HG03571 (cell line): ENCODE results near the gene ERCC6.

Experiments used
- ATAC-seq: cut with Tn5 transposase; IDR thresholded peaks from one replicate; pipeline ENCODE4 v1.9.1; 2021; ENCODE audit not compliant: unreplicated experiment

The ERCC6 gene

GRCh38 chr10:49538381-49539319, at the start of gene ERCC6:
Gene ERCC6, minus strand, starts transcription at chr10:49539121.
- ATAC-seq: peak; percentile 86

- no peak for ATAC-seq
Measured at GRCh38 chr10:49587981-49588380, 49.1 kb upstream of the ERCC6 start.

- ATAC-seq: no peak
Measured at GRCh38 chr10:49585387-49585786, 46.5 kb upstream of the ERCC6 start.

- ATAC-seq: no peak
Measured at GRCh38 chr10:49579621-49580020, 40.7 kb upstream of the ERCC6 start.

- no peak for ATAC-seq
Measured at GRCh38 chr10:49578392-49578791, 39.5 kb upstream of the ERCC6 start.

- ATAC-seq: no peak
Measured at GRCh38 chr10:49577182-49577925, 38.4 kb upstream of the ERCC6 start.

- ATAC-seq: no peak
Measured at GRCh38 chr10:49575489-49576072, 36.7 kb upstream of the ERCC6 start.

GRCh38 chr10:49572594-49573114, 33.7 kb upstream of the ERCC6 start:
- ATAC-seq: no peak

GRCh38 chr10:49571388-49571787, 32.5 kb upstream of the ERCC6 start:
- ATAC-seq: no peak

GRCh38 chr10:49569031-49569631, 30.2 kb upstream of the ERCC6 start:
- no peak for ATAC-seq

- ATAC-seq: peak; percentile 53
Measured at GRCh38 chr10:49568235-49568634, 29.3 kb upstream of the ERCC6 start.

GRCh38 chr10:49567810-49568209, 28.9 kb upstream of the ERCC6 start:
- no peak for ATAC-seq

- no peak for ATAC-seq
Measured at GRCh38 chr10:49564461-49565009, 25.6 kb upstream of the ERCC6 start.

GRCh38 chr10:49562893-49563292, 24.0 kb upstream of the ERCC6 start:
- no peak for ATAC-seq

- no peak for ATAC-seq
Measured at GRCh38 chr10:49560526-49560925, 21.6 kb upstream of the ERCC6 start.

GRCh38 chr10:49559476-49559875, 20.6 kb upstream of the ERCC6 start:
- ATAC-seq: no peak

- no peak for ATAC-seq
Measured at GRCh38 chr10:49558190-49558589, 19.3 kb upstream of the ERCC6 start.

GRCh38 chr10:49557681-49558080, 18.8 kb upstream of the ERCC6 start:
- ATAC-seq: no peak

- no peak for ATAC-seq
Measured at GRCh38 chr10:49556723-49557122, 17.8 kb upstream of the ERCC6 start.

GRCh38 chr10:49552277-49552676, 13.4 kb upstream of the ERCC6 start:
- ATAC-seq: no peak

- ATAC-seq: no peak
Measured at GRCh38 chr10:49550563-49550962, 11.6 kb upstream of the ERCC6 start.
